GM18861 (cell line): ENCODE measurements around the gene STIL.

ENCODE experiments used
- ATAC-seq: cut with Tn5 transposase; IDR thresholded peaks from one replicate; pipeline ENCODE4 v1.9.1; 2021; ENCODE audit not compliant: unreplicated experiment

STIL gene

GRCh38 chr1:47238935-47239592 is 74.9 kb downstream of the STIL start:
- no peak for ATAC-seq

- ATAC-seq = no peak
Measured at GRCh38 chr1:47235806-47236205, 78.1 kb downstream of the STIL start.

GRCh38 chr1:47235241-47235681 is 78.7 kb downstream of the STIL start:
- ATAC-seq = no peak

- ATAC-seq = no peak
Measured at GRCh38 chr1:47233186-47233585, 80.8 kb downstream of the STIL start.

- no peak for ATAC-seq
Measured at GRCh38 chr1:47232187-47232874, 81.6 kb downstream of the STIL start, which contains the start of gene TAL1. TAL1 (minus strand) TSS chr1:47232225; CDS start chr1:47225888, 6,337 bp downstream.

- ATAC-seq = no peak
Measured at GRCh38 chr1:47231301-47232186, 82.4 kb downstream of the STIL start.

- no peak for ATAC-seq
Measured at GRCh38 chr1:47230692-47231300, 83.2 kb downstream of the STIL start.

GRCh38 chr1:47229886-47230691 is 83.9 kb downstream of the STIL start:
- ATAC-seq = no peak

- ATAC-seq = no peak
Measured at GRCh38 chr1:47229031-47229885, 84.7 kb downstream of the STIL start.

GRCh38 chr1:47228644-47229030 is 85.3 kb downstream of the STIL start:
- ATAC-seq = no peak

- no peak for ATAC-seq
Measured at GRCh38 chr1:47227341-47228232, 86.4 kb downstream of the STIL start.

- ATAC-seq = no peak
Measured at GRCh38 chr1:47226839-47227215, 87.1 kb downstream of the STIL start.

- no peak for ATAC-seq
Measured at GRCh38 chr1:47226121-47226838, 87.7 kb downstream of the STIL start.

GRCh38 chr1:47225430-47226100 is 88.4 kb downstream of the STIL start:
- no peak for ATAC-seq

GRCh38 chr1:47224676-47225399 is 89.1 kb downstream of the STIL start:
- ATAC-seq = no peak

GRCh38 chr1:47223921-47224675 is 89.8 kb downstream of the STIL start:
- ATAC-seq = no peak
